ENCODE measurements around the gene C17orf114.
"Not testable (repeated sequence)": the region's sequence is repeated elsewhere in the genome, so short reads cannot be mapped to it uniquely, and the experiment has no call there.

Gene C17orf114

DNA sequence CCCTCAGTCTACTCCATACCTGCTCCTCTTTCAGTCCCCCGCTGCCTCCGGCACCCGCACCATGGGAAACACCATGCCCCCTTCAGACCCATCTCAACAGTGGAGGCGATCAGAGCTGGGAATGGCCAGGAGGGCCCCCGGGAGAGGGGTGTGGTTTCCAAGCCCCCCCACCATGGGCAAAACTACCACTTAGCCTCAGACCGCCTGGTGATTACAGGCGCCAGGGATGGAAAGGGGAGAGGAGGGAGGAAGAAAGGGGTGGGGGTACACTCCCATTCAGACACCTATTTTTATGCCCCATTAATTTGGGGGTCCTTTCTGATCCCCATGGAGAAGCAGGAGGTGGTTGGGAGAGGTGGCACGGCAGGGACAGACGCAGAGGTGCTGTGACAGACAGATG lies at the start of gene C17orf114:
TSS of gene C17orf114 (minus strand) at position 101 of the 400 bp plus-strand sequence.
- no peak for DNase-seq

DNA sequence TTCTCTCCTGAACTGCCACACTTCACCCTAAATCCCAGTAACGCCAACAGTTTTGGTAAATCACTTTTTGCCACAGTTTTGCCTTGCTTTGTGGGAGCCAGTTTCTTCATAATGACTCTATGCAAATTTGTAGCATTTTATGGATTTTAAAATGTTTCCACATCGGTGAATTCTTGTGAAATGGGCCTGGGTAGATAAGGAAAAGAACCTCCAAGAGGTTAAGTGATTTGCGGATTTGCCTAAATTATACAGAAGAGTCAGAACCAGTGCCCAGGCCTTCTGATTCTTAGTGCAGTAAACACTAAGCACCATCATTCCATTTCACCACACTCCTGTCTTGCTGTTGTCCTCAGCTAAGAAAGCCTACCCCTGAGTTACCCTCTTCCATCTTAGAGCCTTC lies 49.0 kb upstream of the C17orf114 start:
- DNase-seq, result no peak

DNA sequence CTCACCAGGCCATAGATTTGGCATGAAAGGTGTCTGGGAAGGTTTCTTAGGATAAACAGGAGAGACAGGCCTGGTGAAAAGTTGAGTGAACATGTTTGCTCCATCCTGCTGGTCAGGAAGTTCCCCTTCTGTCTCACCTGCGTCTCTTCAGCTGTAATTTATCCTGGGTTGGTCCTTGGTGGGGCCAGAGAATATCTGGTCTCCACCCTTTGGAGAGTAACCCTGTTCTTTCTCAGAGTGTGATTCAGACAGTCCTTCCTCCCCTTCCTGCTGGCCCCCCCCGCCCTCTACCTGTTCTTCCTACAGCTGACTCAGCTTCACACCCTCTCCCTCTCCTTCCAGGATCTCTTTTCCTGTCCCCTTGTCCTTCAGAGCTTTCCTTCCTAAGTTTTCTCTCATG lies 48.1 kb upstream of the C17orf114 start:
- DNase-seq, result no peak

DNA sequence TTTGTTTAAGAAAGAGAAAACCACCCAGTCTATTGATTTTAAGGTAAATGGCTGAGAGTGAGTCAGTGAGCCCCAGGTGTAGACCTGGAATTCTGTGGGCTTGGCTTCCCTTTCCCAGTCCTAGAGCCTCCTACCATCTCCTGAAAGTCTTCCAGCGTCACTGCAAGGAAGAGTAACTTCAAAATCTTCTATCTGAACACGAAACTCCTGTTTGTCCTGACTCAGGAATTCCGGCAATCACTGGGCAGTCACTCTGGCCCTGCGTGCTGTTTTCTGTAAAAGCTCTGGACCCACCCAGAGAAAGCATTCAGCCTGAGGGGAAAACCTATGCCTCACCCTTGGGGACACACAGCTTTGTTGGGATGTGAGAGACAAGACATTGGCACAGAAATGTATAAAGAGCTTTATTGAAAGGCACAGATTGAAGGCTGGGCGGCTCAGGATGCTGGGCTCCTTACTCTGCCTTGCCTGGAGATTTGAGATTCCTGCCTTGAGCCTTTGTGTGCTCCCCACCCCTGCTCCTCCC lies 46.9 kb upstream of the C17orf114 start:
- no peak for DNase-seq

DNA sequence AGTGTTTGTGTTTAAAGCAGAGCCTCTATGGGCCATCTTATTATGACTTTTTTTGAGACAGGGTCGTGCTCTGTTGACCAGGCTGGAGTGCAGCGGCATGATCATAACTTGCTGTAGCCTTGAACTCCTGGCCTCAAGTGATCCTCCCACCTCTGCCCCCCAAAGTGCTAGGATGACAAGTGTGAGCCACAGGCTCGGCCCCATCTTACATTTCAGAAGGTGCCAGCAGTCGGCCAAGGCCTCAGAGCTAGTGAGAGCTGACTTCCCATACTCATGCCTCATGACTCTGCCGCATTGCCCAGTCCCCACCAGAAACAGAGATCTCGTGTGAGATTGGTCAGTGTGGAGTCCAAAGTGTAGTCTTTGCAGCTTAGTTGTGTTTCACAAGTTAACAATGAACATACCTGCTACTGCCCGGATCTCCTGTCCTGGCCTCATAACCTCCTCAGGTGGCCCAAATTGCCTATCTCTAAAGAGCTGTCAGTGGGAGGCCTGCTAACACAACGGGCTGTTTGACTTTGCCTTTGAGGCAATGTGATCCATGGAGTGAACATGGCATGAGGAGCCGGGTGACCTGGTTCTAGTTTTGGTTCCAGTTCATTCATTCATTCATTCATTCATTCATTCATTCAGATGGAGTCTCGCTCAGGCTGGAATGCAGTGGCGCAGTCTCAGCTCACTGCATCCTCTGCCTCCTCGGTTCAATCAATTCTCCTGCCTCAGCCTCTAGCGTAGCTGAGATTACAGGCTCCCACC lies 44.7 kb upstream of the C17orf114 start:
- DNase-seq, result no peak

DNA sequence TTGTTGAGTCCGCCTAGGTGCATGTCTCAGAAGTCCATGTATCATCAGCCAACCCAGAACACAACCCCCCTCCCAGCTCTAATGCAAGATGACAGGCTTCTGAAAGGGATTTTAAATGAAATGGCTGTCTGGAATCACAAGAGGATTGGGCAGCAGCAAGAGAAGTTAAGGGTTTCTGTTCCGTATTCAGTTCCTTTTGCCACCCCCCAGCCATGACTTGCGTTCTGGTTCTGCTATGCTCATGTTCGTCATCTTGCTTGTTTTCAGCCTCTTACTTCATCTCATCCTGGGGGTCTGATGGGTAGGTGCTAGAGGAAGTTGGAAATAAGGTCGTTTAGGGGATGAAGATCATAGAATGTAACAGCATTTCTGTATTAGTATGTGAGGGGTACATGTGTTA lies 43.0 kb upstream of the C17orf114 start:
- DNase-seq, result no peak

DNA sequence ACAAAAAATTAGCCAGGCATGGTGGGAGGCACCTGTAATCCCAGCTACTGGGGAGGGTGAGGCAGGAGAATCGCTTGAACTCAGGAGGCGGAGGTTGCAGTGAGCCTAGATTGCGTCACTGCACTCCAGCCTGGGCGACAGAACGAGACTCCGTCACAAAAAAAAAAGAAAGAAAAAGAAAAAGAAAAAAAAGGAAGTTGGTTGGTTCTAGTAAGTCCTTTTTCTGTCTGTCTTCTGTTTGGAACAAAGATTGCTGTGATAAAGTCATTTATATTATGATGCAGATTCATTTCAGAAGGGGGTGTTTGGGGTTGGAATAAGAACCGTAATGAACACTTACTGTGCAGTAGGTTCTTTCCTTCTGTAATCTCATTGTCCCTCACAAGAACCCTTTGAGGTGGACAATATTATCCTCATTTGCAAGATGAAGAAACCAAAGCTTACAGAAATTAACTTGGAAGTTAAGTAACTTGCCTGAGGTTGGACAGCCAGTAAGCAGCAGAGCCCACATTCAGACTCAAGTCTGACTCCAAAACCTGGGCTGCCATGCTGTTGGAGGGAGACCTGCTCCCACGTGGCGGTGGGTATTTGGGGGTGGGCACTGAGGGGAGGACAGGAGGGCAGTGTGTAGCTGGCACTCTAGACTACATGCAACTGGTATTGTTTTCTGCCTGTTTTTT lies 41.3 kb upstream of the C17orf114 start:
- DNase-seq, result no peak

DNA sequence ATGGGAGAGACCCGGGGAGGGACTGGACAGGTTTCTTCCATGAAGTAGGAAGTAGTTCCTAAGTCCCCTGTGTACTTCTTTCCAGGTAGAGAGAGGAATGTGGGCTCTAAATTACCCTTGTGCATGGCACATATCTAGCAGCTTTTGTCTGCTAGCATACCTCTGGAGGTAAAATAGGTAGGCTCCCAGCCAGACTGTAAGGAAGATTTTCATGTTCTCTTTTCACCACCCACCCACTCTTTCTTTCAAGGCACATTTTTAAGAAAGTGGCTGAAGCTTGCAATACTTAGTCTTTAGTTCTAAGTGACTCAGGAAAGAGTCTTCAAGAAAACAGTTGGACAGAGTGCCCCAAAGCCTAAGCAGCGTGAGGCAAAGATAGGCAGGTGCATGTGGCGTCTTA lies 40.2 kb upstream of the C17orf114 start:
- no peak for DNase-seq

DNA sequence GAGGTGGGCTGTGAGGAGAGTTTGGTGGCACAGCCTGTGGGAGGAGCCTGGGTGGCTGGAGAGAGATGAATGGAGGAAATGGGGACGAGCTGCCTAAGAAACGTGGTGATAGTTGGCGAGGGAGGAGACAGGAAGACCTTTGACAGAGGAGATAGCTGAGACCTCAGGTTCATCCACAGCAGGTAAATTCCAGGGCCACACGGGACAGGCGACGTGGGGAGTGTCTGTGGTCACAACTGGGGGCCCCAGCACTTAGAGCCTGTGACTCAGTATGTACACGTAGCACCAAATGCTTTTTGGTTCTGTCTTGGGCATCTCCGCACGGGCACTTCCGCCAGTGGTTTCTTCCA lies 38.7 kb upstream of the C17orf114 start:
- DNase-seq, result no peak

DNA sequence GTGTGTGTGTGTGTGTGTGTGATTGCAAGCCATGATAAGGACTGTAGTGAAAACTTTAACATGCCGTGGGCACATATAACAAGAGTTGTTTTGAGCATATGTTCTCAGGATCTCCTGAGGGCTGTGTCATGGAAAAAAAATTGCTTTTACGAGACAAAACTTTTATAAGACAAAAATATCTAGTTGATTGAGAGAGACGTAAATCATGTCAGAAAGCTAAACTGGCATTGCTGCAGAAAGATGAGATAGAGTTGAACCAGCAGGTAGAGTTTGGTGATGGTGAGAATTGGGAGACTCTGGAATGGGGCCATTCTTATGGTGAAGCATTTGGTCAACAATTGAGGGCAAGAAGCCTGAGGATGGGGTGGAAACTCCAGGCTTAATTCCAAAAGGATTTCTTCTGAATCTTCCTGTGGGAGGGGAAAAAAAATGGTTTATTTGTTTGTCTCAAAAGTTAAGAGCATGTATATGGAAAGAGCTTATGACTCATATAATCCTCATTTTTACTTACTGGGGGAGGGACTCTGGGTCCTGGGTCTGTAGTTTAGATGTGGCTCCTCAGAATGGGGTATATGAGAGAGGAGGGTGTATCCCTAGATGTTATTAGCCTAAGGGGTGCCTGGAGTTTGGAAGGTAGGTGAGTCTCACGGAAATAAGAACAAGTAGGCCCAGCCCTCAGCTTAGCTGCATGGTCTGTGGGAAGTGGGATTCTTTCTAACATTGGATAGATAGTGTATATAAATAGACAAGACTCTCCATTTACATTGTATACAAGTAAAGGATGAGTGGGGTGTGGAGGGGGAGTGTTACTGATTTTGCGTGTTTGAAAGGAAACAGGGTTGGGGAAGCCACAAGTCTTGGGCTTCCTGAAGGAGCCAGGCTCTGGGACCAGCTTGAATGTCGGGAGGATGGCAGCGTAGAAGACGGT lies 38.1 kb upstream of the C17orf114 start:
- DNase-seq, result no peak

DNA sequence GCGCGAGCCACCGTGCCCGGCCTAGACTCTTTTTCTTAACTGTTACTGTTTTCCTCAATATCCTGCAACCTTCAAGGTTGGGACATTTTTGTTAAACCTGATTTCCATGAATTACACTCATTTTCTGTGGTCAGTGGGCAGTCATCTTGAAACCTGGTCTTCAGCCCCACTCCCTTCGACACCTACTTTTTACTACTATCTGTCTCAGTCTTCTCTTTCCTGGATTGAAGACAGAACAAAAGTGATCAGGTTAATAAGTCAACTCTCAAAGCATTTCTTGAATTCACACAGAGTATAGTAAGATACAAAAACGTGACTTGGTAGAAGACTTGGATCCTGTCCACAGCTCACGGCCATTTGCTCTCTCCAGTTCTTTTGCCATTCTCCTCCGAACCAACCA lies 37.1 kb upstream of the C17orf114 start:
- DNase-seq, result no peak

DNA sequence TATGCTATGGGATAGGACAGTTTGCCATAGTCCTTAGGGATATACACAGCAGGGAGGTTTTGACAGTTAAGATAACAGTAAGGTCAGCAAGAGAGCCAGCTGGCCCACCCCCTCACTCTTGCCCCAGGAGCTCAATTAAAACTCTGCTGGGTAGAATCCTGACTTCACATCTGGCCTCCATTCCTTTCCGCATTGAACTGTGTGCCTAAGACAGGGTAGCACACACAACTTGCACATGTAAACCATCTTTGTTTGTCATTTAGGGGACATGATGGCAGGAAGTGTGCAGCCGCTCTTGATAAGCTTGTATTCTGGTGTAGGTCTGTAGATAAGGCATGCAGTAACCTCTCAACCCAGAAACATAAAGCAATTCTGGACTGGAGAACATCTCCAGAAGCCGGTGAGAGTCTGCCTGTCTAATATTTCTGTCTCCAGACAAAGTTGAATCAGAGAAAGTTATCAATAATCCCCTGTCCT lies 36.2 kb upstream of the C17orf114 start:
- no peak for DNase-seq

DNA sequence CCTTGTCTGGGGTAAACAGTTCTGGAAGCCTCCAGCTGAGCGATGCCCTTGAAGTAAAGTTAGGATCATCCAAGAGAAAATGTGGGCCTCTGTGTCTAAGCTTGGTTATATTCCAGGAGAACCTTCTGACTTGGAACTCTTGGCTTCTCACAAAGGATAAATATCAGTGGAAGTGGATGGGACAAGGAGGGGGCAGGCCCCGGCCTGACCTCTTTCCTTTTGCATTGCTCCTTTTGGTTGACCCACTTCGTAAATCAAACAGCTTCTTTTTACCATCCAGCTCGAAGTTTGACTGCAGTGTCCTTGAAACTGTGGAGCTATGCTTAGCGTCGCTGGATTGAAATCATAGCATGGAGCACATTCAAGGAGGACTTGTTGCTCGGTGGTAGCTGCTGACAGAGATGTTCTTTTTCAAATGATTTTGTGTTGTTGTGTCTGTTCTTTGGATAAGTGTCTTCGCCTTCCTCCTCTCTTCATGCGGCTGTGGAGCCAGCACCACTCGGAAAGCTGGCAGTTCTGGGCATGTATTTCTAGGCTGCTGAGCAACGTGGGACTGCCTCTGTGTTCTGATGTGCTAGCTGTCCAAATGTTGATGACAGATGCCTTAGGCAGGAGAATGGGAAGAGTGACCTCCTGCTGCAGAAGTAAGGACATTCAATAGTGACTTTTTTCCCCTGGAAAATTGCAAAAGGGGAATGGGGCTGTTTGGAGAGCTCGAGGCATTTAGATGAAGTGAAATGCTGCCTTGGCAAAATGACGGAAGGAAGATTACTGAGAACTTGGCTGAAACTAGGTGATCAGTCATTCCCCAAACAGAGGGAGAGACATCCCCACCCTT lies 35.6 kb upstream of the C17orf114 start:
- DNase-seq, result no peak

DNA sequence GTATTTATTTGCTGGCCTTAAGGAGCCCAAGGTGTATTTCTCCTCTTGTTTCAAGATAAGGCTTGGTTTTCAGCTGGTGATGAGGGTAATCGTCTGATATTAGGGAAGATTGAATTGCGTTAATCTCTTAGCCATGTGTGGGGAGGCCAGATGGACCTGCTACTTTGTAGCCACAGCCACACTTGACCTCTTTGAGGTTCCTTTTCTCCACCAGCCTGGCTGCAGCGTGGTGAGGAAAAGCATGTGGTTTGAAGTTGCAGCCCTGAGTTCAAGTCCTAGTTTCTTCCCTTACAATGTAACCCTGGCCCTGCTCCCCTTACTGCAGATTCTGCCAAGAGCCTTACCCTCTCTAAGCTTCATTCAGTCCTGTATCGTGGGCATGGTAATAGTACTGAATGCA lies 34.1 kb upstream of the C17orf114 start:
- DNase-seq, result no peak

DNA sequence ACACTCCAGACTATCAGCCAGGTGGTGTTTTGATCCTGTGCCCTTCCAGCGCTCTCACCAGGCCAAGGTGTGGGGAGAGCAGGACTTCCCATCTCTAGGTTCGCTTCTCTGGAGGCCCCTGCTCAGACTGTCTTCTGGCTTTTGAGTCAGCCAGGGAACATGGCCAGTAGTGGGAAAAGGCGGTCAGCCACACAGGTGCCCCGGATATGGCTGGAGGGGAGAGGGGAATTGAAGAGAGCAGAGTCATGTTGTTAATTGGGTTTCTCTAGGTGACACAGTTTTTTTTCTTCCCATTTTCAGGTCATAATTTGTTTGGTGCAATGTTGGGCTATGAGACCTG lies 32.5 kb upstream of the C17orf114 start:
- no peak for DNase-seq

DNA sequence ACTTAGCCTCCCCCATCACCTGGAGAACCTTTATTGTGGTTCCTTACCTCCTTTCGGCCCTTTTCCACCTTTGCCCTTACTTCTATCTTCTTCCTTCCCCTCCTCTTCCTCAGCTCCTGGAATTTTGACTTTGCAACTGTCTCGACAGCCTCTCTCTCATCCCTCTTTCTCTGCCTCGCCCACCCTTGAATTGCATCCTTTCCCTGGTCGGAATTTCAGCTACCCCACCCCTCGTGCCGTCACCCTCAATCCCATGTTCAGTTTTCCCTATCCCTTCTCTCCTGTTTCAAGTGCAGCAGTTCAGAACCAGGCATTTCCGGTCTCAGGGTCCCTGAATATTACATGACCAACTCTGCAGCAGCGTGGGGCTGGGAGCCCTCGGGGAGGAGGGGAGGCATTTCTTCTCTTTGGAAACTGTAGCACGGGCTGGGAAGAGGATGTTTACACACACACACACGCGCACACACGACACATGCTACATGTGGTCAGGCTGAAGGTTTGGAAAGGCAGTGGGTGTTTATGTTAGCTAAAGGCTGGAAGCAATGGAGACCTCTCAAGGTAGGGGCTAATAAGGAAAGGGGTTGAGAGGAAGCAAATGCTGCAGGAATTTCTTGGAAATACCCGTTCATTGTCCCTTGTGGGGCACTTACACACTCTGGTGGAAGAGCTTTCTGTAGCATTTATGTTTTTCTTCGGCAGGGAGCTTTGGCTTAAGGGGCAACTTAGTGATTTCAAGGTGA lies 32.0 kb upstream of the C17orf114 start:
- no peak for DNase-seq

DNA sequence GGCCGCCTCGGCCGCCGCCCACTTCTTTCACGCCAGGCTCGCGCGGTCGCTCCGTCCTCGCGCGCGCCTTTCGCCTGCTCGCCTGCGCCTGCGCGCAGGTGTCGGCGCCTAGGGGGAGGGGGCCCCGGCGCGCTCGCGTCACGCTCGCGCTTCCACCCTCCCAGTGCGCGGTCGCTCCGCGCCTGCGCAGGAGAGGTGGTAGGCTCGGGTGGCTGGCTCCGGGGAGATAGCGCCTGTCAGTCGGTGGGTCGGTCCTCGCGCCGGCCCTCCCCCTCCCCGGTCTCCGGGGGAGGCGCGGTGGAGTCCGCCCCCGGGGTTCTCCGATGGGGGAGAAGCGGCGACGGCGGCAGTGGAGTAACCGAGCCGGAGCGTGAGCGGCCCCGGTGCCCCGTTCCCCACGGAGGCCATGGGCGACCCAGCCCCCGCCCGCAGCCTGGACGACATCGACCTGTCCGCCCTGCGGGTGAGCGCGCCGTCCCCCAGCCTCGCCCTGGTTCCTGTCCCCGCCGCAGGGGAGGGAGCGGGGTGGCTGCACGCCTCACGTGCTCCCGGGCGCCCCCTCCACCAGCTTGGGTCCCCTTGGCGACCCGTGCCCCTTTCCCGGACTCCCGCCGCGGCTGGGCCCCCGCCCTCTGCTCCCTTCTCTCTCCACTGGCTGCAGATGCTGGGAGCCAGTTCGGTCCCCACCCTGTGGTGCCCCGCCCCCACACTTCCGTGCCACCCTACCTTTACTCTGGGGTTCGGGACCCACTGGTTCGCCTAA lies 31.2 kb upstream of the C17orf114 start, which contains the start of gene MINK1:
TSS of gene MINK1 (plus strand) at position 163 of the 763 bp plus-strand sequence. CDS start at position 407, 244 bp downstream.
- peak; percentile 88 for DNase-seq

DNA sequence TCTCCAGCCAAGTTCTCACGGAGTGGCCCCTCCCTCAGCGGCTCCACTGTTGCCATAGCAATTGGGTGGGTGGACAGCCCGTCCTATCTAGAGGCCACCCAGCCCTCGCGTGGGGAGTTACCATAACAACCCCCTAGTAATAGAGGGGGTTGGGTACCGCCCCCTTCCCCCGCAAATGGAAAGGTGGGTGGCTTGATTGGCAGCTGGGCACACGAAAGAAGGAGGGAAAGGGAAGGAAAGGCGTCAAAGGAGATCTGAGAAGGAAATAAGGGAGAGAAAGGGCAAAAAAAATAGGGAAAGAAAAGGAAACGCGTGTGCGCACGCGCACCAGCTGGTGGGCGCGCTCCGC lies 30.7 kb upstream of the C17orf114 start:
- not testable (repeated sequence) for DNase-seq

DNA sequence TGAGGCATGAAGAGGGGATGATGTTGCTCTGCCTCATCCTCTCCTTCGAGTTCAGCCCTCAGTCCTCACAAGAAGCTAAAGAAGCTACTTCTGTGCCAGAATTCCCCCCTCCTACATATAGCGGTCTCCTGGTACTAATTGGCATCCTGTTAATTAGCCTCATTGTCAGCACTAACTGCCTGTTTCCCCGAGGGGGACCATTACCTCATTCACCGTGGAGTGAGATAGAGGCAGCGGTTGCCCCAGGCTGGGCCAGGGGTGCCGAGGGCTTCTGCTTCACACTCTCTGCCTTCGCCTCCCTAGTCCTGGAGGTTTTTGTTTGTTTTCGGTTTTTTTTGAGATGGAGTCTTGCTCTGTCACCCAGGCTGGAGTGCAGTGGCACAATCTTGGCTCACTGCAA lies 25.3 kb upstream of the C17orf114 start:
- no peak for DNase-seq

DNA sequence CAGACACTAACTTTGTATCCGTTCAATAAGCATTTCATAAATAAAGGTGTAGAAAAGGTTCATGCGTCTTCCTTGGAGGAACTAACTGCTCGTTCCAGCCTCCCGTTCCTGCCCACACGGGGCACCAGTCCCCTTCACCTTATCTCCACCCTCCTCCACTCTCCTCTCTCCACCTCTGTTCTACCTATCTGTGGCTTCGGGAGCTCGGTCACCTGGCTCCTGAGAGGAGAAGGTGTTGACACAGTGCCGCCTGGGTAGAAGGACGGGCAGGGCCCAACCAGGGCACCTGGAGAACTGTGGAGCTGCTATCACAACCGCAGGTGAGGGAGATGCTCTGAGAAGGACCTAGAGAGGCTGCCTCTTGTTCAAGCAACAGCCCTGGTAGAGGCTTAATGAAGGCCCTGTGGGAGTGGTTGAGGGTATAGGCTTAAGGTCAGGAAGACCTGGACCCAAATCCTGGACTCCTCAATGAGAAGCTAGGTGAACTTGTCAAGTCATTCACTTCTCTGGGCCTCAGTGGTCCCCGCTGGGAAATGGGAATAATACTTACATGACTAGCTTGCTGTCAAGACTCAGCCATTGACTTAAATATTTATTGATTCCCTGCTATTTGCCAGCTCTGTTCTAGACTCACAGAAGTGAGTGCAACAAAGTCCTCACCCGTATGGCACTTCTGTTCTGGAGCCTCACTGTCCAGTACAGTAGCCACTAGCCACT lies 21.4 kb upstream of the C17orf114 start:
- DNase-seq, result no peak

Data from NCI-H345 (cell line).